Left kidney (tissue), 8 donors: ENCODE results near the gene BICDL2. TPM values are rescaled to one million over a fixed set of nuclear protein-coding genes. Genes with fewer than 3 reads are reported as not detected.
"Not testable (repeated sequence)": the region's sequence is repeated elsewhere in the genome, so short reads cannot be mapped to it uniquely, and the experiment has no call there.

Experiments
- DNase-seq: peaks from one replicate; pipeline ENCODE4 v3.0.0-alpha.2; 2013
- long read RNA-seq, 8 donors: transcript quantifications; one replicate each; lab custom pipeline, GENCODE V29; 2026
- polyA plus RNA-seq: library from polyadenylated mRNA; unstranded; fragments of 120-200 nt; gene quantifications from one replicate; pipeline ENCODE4 v1.2.1, GENCODE V29; 2013; ENCODE audit not compliant: insufficient read length

BICDL2 gene
- 2.6 TPM for polyA plus RNA-seq
- long read RNA-seq, donor 1 = 0 reads
- long read RNA-seq, donor 2 = 0 reads
- long read RNA-seq, donor 3, partial matches to known transcripts = 0 of 1 reads
- long read RNA-seq, donor 3, other reads (novel, unspliced or antisense) = 0 of 1 reads
- long read RNA-seq, donor 4 = 0 reads
- long read RNA-seq, donor 5, partial matches to known transcripts = 0 of 1 reads
- long read RNA-seq, donor 5, other reads (novel, unspliced or antisense) = 0 of 1 reads
- long read RNA-seq, donor 6 = 0 reads
- long read RNA-seq, donor 7 = 0 reads
- long read RNA-seq, donor 8 = 0 reads

DNA sequence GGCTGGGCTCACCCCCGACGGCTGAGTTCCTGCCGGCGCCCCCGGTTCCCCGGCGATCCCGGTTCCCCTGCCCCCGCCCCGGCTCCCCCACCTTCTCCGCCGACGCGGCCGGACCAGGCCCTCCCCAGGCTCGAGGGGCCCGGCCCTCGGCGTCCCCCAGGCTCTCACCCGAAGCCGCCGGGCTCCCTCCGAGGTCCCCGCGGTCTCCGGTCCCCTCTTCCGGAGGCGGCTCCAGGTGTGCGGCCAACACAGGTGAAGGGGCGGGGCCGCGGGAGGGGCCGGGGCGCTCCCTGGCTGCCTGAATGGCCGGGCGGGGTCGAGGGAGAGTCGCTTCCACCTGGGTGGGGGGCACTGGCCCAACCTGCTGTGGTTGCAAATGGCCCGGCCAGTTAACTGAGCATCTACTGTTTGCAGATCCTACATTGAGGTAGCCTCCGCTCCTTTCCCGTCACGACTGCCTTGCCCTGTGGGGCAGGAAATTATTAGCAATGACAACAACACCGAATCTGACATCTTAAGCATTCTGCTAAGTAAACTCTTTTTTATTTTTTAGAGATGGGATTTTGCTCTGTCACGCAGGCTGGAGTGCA, at the start of gene BICDL2:
Gene BICDL2, minus strand, starts transcription at position 219 of the 590 bp plus-strand sequence. CDS start 1,448 bp downstream, outside the sequence.
- no peak for DNase-seq

DNA sequence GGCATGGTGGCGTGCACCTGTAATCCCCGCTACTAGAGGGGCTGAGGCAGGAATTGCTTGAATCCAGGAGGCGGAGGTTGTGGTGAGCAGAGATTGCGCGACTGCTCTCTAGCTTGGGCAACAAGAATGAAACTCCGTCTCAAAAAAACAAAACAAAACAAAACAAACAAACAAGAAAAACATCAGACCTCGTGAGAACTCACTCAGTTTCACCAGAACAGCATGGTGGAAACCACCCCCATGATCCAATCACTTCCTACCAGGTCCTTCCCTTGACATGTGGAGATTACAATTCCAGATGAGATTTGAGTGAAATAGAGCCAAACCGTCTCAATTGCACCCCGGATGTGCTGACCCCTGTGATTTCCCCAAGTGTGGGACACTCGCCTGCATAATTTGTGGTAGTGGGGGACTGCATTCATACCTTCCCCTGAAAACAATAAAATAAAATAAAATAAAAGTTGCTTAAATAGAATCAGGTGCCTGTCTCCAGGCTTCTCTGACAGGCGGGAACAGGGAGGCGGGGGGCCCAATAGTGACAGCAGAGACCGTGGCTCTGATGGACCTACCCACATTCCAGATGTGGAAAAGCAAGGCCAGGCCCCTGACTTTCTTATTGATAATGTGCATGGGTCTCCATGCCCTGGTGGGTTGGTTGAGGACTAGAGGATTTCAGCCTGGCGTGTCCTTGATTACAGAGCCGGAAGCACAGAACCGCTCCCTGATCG, 49.3 kb upstream of the BICDL2 start:
- no peak for DNase-seq

GRCh38 chr16:3084969-3085670, 48.4 kb upstream of the BICDL2 start:
- no peak for DNase-seq

DNA sequence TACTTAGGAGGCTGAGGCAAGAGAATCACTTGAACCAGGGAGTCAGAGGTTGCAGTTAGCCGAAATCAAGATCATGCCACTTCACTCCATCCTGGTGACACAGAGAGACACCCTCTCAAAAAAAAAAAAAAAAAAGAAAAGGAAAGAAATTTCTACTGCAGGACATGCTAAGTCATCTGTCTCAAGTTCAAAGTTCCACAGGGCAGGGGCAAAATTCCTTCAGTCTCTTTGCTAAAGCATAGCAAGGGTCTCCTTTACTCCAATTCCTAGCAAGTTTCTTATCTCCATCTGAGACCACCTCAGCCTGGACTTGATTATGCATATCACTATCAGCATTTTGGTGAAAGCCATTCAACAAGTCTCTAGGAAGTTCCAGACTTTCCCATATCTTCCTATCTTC, 47.7 kb upstream of the BICDL2 start:
- DNase-seq = no peak

DNA sequence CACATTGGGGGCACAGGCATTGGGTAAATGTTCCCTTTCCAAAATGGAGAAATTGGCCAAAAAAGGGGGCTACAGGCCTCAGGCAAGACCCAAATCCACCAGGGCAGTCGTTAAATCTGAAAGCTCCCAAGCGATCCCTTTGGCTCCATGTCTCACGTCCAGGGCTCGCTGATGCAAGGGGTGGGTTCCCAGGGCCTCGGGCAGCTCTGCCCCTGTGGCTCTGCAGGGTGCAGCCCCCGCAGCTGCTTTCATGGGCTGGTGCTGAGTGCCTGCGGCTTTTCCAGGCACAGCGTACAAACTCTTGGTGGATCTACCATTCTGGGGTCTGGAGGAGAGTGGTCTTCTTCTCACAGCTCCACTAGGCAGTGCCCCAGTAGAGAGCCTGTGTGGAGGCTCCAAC, 46.7 kb upstream of the BICDL2 start:
- not testable (repeated sequence) for DNase-seq

GRCh38 chr16:3081957-3082356, 45.2 kb upstream of the BICDL2 start:
- DNase-seq = not testable (repeated sequence)

DNA sequence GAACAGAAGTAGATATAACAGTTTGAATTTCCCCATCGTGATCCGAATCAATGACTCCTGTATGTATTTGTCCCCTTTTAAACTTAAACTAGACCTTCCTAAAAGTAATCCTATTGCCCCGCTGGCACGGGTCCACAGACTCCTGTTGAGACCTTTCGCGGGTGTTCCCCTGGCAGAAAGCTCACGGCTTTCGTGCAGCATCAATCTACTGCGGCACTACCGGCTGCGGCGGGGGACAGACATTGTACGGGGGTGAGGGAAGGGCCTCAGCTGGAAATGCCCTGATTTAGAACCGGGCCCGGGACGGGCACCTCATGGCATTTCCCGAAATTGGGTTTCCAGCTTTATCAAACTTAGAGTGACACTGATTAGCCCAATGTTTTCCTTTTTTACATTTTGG, 43.3 kb upstream of the BICDL2 start:
- DNase-seq = no peak

- DNase-seq = no peak
Observed at GRCh38 chr16:3076577-3076976, 39.8 kb upstream of the BICDL2 start.

GRCh38 chr16:3075946-3076345, 39.2 kb upstream of the BICDL2 start:
- DNase-seq = not testable (repeated sequence)

DNA sequence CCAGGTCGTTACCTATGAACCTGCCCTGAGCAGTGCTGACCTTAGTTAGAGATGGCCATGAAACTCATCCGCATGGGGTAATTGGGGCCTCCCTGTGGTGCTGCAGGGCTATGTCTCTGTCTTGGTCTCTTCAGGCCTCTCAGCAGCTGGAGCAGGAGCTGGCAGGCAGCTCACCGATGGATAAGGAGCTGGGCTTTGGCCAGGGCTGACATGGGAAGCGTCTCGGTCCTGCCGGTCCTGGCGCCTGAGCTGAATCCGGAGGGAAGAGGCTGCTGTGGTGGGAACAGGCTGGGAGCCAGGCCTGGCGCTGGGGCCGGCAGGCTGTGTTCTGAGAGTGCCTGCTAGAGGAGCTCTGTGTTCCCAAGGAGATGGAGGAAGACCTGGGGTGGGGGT, 38.8 kb upstream of the BICDL2 start:
- DNase-seq = no peak

DNA sequence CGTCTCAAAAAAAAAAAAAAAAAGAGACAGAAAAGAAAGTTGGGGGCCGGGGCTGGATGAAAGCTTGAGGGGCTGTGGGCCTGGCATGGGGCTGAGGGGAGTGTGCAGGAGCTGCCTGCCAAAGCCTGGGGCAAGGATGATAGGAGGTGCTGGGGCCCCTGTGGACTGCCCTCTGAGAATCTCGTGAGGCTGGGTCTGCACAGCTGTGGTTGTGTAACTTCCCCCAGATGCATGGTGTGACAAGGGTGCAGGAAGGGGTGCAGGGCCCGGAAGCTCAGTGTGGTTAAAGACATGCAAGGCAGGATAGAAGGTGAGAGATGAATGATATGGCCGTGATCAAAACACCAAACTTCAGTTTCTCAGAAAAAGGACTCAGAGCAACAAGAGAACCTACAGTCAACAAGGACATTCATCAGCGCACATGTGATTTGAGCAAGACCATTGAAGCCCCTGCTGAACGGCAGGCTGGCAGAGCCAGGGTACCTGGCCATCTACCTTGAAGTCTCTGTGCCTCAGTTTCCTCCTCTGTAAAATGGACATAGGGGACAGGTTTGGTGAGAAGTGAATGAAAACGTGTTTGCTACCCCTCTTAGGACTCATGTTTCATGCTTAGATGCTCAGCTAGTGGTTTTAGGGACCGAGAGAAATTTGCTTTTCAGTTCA, 38.2 kb upstream of the BICDL2 start:
- DNase-seq = no peak

DNA sequence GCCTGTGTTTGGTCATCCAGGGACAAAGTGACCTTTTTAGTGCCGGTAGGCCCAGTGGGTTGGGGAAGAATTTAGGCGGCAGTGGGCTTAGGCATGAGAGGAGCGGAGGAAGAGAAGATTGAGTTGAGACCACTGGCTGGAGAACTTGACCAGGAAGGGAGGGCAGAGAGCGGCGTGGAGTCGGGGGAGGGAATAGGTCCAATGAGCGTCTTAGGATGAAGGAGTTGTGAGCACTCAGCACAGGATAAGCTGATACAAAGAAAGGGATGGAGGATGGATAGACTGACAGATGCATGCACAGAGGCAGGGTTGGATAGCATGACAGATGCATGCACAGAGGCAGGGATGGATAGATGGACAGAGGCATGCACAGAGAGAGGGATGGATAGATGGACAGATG, 36.7 kb upstream of the BICDL2 start:
- DNase-seq = no peak

DNA sequence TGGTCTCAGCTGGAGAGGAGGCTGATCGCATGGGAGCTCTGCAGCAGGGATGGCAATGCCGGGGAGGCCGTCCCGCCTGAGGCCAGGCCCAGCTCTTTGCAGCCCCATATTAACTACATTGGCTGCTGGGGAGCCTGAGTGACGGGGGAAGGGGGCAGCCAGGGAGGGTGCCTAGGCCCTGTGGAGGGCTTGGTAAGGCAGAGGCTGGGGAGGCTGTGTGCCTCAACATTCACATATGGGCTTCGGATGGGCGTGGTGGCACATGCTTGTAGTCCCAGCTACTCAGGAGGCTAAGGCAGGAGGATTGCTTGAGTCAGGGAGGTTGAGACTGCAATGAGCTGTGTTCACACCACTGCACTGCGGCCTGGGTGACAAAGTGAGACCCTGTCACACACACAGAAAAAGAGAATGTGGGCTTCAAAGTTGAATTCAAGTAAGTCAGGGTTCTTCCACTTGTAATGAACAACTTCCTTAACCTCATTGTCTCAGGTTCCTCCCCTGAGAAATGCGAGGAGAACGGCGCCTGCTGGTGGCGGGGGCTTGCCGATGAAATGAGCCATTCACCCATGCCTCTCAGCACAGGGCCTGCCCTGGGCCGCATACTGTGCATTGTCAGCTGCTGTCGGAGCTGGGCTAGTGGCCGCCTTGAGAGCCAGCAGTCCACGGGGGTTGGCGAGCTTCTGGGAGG, 36.0 kb upstream of the BICDL2 start:
- DNase-seq = not testable (repeated sequence)

GRCh38 chr16:3072148-3072547, 35.4 kb upstream of the BICDL2 start:
- not testable (repeated sequence) for DNase-seq

DNA sequence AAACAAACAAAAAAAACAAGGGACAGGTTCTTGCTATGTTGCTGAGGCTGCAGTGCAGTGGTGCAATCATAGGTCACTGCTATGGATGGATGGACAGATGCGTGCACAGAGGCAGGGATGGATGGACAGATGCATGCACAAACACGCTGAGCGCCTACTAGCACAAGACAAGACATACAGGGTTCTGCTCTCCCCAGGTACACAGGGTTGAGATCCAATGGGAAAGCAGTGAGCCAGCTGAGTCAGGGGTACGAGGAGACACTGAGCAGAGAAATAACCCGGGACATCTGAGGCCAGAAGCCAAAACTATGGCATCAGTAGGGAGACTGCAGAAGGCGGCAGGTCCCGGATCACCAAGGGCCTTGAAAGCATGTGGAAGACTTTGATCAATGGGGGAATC, 34.9 kb upstream of the BICDL2 start:
- DNase-seq = no peak

GRCh38 chr16:3070608-3071111, 33.9 kb upstream of the BICDL2 start:
- no peak for DNase-seq

DNA sequence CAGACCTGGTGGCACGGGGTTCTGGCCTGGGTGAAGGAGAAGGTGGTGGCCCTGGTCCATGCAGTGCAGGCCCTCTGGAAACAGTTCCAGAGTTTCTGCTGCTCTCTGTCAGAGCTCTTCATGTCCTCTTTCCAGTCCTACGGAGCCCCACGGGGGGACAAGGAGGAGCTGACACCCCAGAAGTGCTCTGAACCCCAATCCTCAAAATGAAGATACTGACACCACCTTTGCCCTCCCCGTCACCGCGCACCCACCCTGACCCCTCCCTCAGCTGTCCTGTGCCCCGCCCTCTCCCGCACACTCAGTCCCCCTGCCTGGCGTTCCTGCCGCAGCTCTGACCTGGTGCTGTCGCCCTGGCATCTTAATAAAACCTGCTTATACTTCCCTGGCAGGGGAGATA, 32.4 kb upstream of the BICDL2 start:
- not testable (repeated sequence) for DNase-seq

DNA sequence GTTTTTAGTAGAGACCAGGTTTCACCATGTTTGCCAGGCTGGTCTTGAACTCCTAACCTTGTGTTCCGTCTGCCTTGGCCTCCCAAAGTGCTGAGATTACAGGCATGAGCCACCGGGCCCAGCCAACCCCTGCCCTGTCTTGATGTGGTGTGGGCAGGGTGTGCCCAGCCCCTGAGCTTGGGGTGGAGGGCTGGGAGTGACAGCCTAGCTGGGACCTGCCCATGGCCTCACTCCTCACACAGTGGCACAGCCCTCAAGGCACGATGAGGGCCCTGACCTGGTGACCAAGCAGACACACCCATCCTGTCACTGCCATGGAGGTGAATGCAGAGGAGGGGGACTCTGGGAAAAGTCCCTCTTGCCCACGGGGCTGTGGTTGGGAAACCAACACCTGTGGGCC, 31.7 kb upstream of the BICDL2 start:
- no peak for DNase-seq

DNA sequence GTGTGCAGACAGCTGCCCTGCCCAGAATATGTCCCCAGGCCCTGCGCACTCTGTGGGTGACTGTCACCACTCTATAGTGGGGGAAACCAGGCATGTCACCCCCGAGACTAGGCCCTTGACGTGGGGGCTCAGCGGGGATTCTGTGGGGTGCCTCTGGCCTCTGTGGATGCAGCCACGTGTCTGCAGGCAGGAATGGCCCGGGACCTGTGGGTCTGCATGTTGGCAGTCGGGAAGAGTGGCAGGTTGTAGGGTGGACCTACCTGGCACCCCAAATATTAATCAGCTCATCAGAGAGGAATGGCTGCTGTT, 29.6 kb upstream of the BICDL2 start:
- DNase-seq = no peak

DNA sequence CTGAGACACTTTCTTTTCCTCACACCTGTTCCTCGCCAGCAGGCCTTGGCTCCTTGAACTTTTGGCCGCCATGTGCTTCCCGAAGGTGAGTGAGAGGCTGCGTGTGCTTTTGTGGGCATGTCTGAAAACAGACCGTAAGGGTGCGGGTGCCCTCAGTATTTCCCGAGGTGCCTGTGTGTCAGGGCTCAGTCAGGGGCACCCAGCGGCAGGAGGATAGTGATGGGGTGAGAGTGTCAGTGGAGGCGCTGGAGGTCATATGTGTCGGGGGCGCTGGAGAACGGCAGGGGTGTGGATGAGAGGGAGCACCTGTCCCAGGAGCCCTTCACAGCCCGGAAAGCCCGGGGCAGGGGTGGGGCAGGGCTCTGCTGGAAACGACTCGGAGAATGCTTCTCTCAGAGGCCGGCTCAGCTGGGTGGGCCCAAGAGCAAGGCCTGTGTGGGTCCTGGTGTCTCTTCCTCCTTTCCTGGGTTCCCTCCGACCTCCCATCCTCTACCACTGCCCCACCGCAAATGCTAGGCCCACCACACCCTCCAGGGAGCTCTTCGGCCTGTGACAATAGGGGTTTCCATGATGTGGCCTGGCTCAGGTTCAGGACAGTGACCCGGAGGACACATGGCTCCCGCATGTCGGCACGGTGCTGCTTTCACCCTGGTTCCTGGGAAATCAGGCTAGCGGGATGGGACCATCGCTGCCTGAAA, 29.1 kb upstream of the BICDL2 start:
- DNase-seq = no peak
